Measurements from ENCODE around the gene ADAMTS2. TPM values are rescaled to one million over a fixed set of nuclear protein-coding genes. Genes with fewer than 3 reads are reported as not detected.
A peak's percentile ranks its signal among the peaks of the same experiment; 100 is the strongest.

The ADAMTS2 gene
- total and polyA plus RNA-seq, 2 donors (not counting 1 experiment from before 2014, with no cell fraction given), result 16.2 to 70.2 TPM

DNA sequence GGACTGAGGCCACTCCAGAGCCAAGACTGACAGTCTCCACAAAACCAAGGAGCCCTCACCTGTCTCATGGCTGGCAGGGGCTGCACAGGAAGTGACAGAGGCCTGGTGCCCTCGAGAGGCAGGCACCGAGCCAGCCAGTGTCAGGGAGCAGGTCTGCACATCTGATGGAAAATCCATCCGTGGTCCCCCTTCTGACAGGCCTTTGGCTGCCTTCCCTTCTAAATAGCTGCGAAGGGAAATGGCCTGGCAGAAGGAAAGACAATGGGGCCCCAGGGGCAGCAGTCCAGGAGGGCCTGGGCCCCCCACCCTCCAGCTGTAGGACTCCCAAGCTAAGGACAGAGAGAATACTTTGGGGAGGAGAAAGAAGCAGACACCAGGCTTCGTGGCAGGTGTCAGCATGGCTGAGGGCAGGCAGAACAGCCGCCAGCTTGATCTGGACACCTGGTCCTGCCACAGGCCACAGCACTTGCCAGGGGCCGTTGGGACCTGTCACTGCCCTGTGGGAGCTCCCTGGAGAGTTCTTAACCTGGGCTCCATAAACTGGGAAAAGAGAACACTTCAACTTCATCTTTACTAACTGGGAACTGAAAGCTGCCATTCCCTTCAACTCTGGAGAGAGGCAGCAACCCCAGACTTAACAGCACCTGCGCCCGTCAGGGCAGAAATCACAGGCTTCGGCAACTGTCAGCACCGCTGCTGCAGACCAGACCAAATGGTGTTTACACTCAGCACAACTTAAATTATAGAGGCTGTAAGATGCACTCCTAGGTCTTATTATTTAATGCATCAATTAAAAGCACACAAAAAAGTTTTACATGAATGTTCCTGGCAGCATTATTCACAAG, 22.0 kb downstream of the ADAMTS2 start:
- Histone ChIP-seq H3K9me3 (ENCODE audit: control insufficient read depth, insufficient read depth, low read depth, low read length) (no peaks in the 10 kb centered on the region), H3K4me1 (ENCODE audit: control insufficient read depth, extremely low read depth, insufficient read depth, low read length) (peaks cover 13% of the 10 kb centered on the region), H4K20me1 (ENCODE audit: control insufficient read depth, extremely low read depth, insufficient read depth, low read length) (no peaks in the 10 kb centered on the region), H2AFZ (ENCODE audit: low read length) (no peak overlapping the region), H3K27ac (ENCODE audit: insufficient read depth, low read length) (no peak overlapping the region), H3K27me3 (ENCODE audit: control insufficient read depth, insufficient read depth, low read length) (no peaks in the 10 kb centered on the region), H3K4me2 (ENCODE audit: extremely low read depth, insufficient read depth, low read length) (no peak overlapping the region), H3K9ac (ENCODE audit: insufficient read depth, low read length) (no peak overlapping the region), H3K36me3 (ENCODE audit: control insufficient read depth, insufficient read depth, low read length) (no peaks in the 10 kb centered on the region), H3K4me3 (replicated peaks in 1 of 4; ENCODE audit: control extremely low read depth in 1 of 4, insufficient read depth in 1 of 4, low read depth in 3 of 4, low read length in 4 of 4) (no peak overlapping the region), H3K79me2 (ENCODE audit: control insufficient read depth, insufficient read depth, low read length) (peaks cover 33% of the 10 kb centered on the region)
- no peak for TF ChIP-seq EZH2 (IDR thresholded peaks at IDR 0.05; ENCODE audit: low read length, missing control alignments)
- TF ChIP-seq, protein P1, sequence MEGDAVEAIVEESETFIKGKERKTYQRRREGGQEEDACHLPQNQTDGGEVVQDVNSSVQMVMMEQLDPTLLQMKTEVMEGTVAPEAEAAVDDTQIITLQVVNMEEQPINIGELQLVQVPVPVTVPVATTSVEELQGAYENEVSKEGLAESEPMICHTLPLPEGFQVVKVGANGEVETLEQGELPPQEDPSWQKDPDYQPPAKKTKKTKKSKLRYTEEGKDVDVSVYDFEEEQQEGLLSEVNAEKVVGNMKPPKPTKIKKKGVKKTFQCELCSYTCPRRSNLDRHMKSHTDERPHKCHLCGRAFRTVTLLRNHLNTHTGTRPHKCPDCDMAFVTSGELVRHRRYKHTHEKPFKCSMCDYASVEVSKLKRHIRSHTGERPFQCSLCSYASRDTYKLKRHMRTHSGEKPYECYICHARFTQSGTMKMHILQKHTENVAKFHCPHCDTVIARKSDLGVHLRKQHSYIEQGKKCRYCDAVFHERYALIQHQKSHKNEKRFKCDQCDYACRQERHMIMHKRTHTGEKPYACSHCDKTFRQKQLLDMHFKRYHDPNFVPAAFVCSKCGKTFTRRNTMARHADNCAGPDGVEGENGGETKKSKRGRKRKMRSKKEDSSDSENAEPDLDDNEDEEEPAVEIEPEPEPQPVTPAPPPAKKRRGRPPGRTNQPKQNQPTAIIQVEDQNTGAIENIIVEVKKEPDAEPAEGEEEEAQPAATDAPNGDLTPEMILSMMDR (conservative IDR thresholded peaks at IDR 0.05 in 1 of 2, IDR thresholded peaks at IDR 0.05 in 1 of 2; ENCODE audit: low read depth in 1 of 2, low read length in 2 of 2), result no peak
- no peak for DNase-seq (ENCODE audit: low read depth in 2 of 2)

DNA sequence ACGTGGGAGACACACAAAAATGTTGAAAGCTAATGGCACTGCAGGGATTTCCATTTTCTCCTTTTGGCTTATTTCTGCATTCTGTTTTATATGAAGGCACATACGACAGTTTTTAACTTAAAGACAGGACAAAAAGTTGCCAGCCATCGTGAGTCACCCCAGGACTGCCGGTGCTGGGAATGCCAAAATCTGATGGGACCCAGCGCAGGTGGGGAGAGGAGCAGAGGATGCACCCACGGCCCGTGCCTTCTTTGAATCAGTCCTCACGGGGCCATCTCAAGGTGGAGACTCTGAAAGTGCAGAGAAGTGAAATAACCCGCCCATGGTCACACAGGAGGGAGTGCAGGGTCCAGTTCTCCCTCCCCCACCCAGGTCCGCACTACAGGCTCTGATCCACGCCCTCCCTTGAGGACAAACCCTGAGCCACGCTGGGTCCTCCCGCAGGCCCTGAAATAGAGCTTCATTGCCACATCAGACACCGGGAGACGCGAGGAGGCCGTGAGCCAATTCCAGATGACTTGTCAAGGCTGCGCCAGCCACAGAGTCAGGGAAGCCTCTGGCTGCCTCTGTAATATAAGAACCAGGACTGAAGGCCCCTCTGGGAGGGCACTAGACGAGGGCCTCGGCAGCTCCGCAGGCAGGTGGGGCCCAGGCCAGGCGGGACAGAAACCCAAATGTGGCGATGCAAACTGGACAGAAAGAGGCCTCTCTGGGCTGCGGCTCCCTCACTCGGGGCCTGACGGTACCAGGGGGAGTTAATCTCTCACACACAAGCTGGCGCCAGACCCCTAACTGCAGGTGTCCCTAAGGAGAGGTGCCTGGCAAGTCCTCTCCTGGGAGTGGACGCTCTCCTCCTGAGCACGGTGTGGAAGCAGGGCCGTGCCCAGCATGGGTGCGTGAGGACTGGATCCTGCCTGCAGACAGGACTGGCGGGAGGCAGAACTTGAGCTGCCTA, 22.9 kb downstream of the ADAMTS2 start:
- peak in 1 of 2 donors; percentile 8 for DNase-seq (ENCODE audit: low read depth in 2 of 2)
- Histone ChIP-seq H3K4me2 (ENCODE audit: extremely low read depth, insufficient read depth, low read length) (no peak overlapping the region), H3K9me3 (ENCODE audit: control insufficient read depth, insufficient read depth, low read depth, low read length) (no peaks in the 10 kb centered on the region), H3K36me3 (ENCODE audit: control insufficient read depth, insufficient read depth, low read length) (no peaks in the 10 kb centered on the region), H3K4me1 (ENCODE audit: control insufficient read depth, extremely low read depth, insufficient read depth, low read length) (peaks cover 13% of the 10 kb centered on the region), H3K27ac (ENCODE audit: insufficient read depth, low read length) (no peak overlapping the region), H3K27me3 (ENCODE audit: control insufficient read depth, insufficient read depth, low read length) (no peaks in the 10 kb centered on the region), H3K4me3 (replicated peaks in 1 of 4; ENCODE audit: control extremely low read depth in 1 of 4, insufficient read depth in 1 of 4, low read depth in 3 of 4, low read length in 4 of 4) (no peak overlapping the region), H3K79me2 (ENCODE audit: control insufficient read depth, insufficient read depth, low read length) (peaks cover 30% of the 10 kb centered on the region), H2AFZ (ENCODE audit: low read length) (no peak overlapping the region), H4K20me1 (ENCODE audit: control insufficient read depth, extremely low read depth, insufficient read depth, low read length) (no peaks in the 10 kb centered on the region), H3K9ac (ENCODE audit: insufficient read depth, low read length) (no peak overlapping the region)
- TF ChIP-seq, protein P1 (conservative IDR thresholded peaks at IDR 0.05 in 1 of 2, IDR thresholded peaks at IDR 0.05 in 1 of 2; ENCODE audit: low read depth in 1 of 2, low read length in 2 of 2), result no peak
- TF ChIP-seq EZH2 (IDR thresholded peaks at IDR 0.05; ENCODE audit: low read length, missing control alignments), result no peak
